ENCODE measurements around the gene PRND. TPM values are rescaled to one million over a fixed set of nuclear protein-coding genes. Genes with fewer than 3 reads are reported as not detected.

Gene PRND
- total and polyA plus RNA-seq, 2 donors (not counting 1 experiment from before 2014, with no cell fraction given) = not detected

GRCh38 chr20:4689220-4689619, 32.5 kb upstream of the PRND start:
- no peak for DNase-seq (ENCODE audit: low read depth in 2 of 2)
- no peak overlapping the region for H3K4me3 ChIP-seq (replicated peaks in 1 of 4; ENCODE audit: control extremely low read depth in 1 of 4, insufficient read depth in 1 of 4, low read depth in 3 of 4, low read length in 4 of 4)
- no peaks in the 10 kb centered on the region for H3K4me1 ChIP-seq (ENCODE audit: control insufficient read depth, extremely low read depth, insufficient read depth, low read length)
- no peak overlapping the region for H3K4me2 ChIP-seq (ENCODE audit: extremely low read depth, insufficient read depth, low read length)
- no peak overlapping the region for H2AFZ ChIP-seq (ENCODE audit: low read length)
- H4K20me1 ChIP-seq (ENCODE audit: control insufficient read depth, extremely low read depth, insufficient read depth, low read length) = no peaks in the 10 kb centered on the region
- H3K27ac ChIP-seq (ENCODE audit: insufficient read depth, low read length) = no peak overlapping the region
- H3K9me3 ChIP-seq (ENCODE audit: control insufficient read depth, insufficient read depth, low read depth, low read length) = no peaks in the 10 kb centered on the region
- H3K27me3 ChIP-seq (ENCODE audit: control insufficient read depth, insufficient read depth, low read length) = no peaks in the 10 kb centered on the region
- H3K36me3 ChIP-seq (ENCODE audit: control insufficient read depth, insufficient read depth, low read length) = no peaks in the 10 kb centered on the region
- H3K9ac ChIP-seq (ENCODE audit: insufficient read depth, low read length) = no peak overlapping the region
- H3K79me2 ChIP-seq (ENCODE audit: control insufficient read depth, insufficient read depth, low read length) = peaks cover 29% of the 10 kb centered on the region
- no peak for TF ChIP-seq CTCF (conservative IDR thresholded peaks at IDR 0.05 in 1 of 2, IDR thresholded peaks at IDR 0.05 in 1 of 2; ENCODE audit: low read depth in 1 of 2, low read length in 2 of 2)
- TF ChIP-seq EZH2 (IDR thresholded peaks at IDR 0.05; ENCODE audit: low read length, missing control alignments) = no peak

- TF ChIP-seq EZH2 (IDR thresholded peaks at IDR 0.05; ENCODE audit: low read length, missing control alignments) (no peak), CTCF (conservative IDR thresholded peaks at IDR 0.05 in 1 of 2, IDR thresholded peaks at IDR 0.05 in 1 of 2; ENCODE audit: low read depth in 1 of 2, low read length in 2 of 2) (no peak)
- no peaks in the 10 kb centered on the region for H3K4me1 ChIP-seq (ENCODE audit: control insufficient read depth, extremely low read depth, insufficient read depth, low read length)
- H3K27ac ChIP-seq (ENCODE audit: insufficient read depth, low read length) = no peak overlapping the region
- no peak overlapping the region for H3K4me3 ChIP-seq (replicated peaks in 1 of 4; ENCODE audit: control extremely low read depth in 1 of 4, insufficient read depth in 1 of 4, low read depth in 3 of 4, low read length in 4 of 4)
- no peaks in the 10 kb centered on the region for H3K36me3 ChIP-seq (ENCODE audit: control insufficient read depth, insufficient read depth, low read length)
- no peaks in the 10 kb centered on the region for H4K20me1 ChIP-seq (ENCODE audit: control insufficient read depth, extremely low read depth, insufficient read depth, low read length)
- H2AFZ ChIP-seq (ENCODE audit: low read length) = no peak overlapping the region
- peaks cover 39% of the 10 kb centered on the region for H3K79me2 ChIP-seq (ENCODE audit: control insufficient read depth, insufficient read depth, low read length)
- no peaks in the 10 kb centered on the region for H3K27me3 ChIP-seq (ENCODE audit: control insufficient read depth, insufficient read depth, low read length)
- no peak for DNase-seq (ENCODE audit: low read depth in 2 of 2)
- H3K9me3 ChIP-seq (ENCODE audit: control insufficient read depth, insufficient read depth, low read depth, low read length) = no peaks in the 10 kb centered on the region
- no peak overlapping the region for H3K9ac ChIP-seq (ENCODE audit: insufficient read depth, low read length)
- H3K4me2 ChIP-seq (ENCODE audit: extremely low read depth, insufficient read depth, low read length) = no peak overlapping the region
Observed at GRCh38 chr20:4691753-4692152, 30.0 kb upstream of the PRND start.

- H3K27ac ChIP-seq (ENCODE audit: insufficient read depth, low read length) = no peak overlapping the region
- no peaks in the 10 kb centered on the region for H3K9me3 ChIP-seq (ENCODE audit: control insufficient read depth, insufficient read depth, low read depth, low read length)
- no peaks in the 10 kb centered on the region for H3K27me3 ChIP-seq (ENCODE audit: control insufficient read depth, insufficient read depth, low read length)
- no peak for DNase-seq (ENCODE audit: low read depth in 2 of 2)
- H3K4me3 ChIP-seq (replicated peaks in 1 of 4; ENCODE audit: control extremely low read depth in 1 of 4, insufficient read depth in 1 of 4, low read depth in 3 of 4, low read length in 4 of 4) = no peak overlapping the region
- H3K9ac ChIP-seq (ENCODE audit: insufficient read depth, low read length) = no peak overlapping the region
- H2AFZ ChIP-seq (ENCODE audit: low read length) = no peak overlapping the region
- TF ChIP-seq EZH2 (IDR thresholded peaks at IDR 0.05; ENCODE audit: low read length, missing control alignments) = no peak
- TF ChIP-seq CTCF (conservative IDR thresholded peaks at IDR 0.05 in 1 of 2, IDR thresholded peaks at IDR 0.05 in 1 of 2; ENCODE audit: low read depth in 1 of 2, low read length in 2 of 2) = no peak
- H3K4me1 ChIP-seq (ENCODE audit: control insufficient read depth, extremely low read depth, insufficient read depth, low read length) = no peaks in the 10 kb centered on the region
- H4K20me1 ChIP-seq (ENCODE audit: control insufficient read depth, extremely low read depth, insufficient read depth, low read length) = no peaks in the 10 kb centered on the region
- no peaks in the 10 kb centered on the region for H3K36me3 ChIP-seq (ENCODE audit: control insufficient read depth, insufficient read depth, low read length)
- peaks cover 34% of the 10 kb centered on the region for H3K79me2 ChIP-seq (ENCODE audit: control insufficient read depth, insufficient read depth, low read length)
- H3K4me2 ChIP-seq (ENCODE audit: extremely low read depth, insufficient read depth, low read length) = no peak overlapping the region
Observed at GRCh38 chr20:4694076-4694475, 27.6 kb upstream of the PRND start.
